Ramos (cell line): Measurements from ENCODE around the gene CDPF1.
"Not testable (repeated sequence)": the region's sequence is repeated elsewhere in the genome, so short reads cannot be mapped to it uniquely, and the experiment has no call there.

Source experiments
- in situ Hi-C: fragments of 300-500 bp; cut with MboI; formaldehyde crosslinking; loops from one replicate; pipeline ENCODE4 v1.14.3; 2022; ENCODE audit warnings: low sequenced_read_pairs; ENCODE audit not compliant: unreplicated experiment

CDPF1 gene

GRCh38 chr22:46230262-46230901 lies 19.7 kb downstream of the CDPF1 start:
- in situ Hi-C loops: no loop called here

GRCh38 chr22:46229701-46230100 lies 20.4 kb downstream of the CDPF1 start:
- in situ Hi-C loops: no loop called here

- in situ Hi-C loops: no loop called here
Observed at GRCh38 chr22:46226577-46226976, 23.5 kb downstream of the CDPF1 start.

- in situ Hi-C loops: no loop called here
Observed at GRCh38 chr22:46225631-46226030, 24.5 kb downstream of the CDPF1 start.

- in situ Hi-C loops: no loop called here
Observed at GRCh38 chr22:46224898-46225290, 25.2 kb downstream of the CDPF1 start.

GRCh38 chr22:46224044-46224897 lies 25.8 kb downstream of the CDPF1 start:
- in situ Hi-C loops: no loop called here

GRCh38 chr22:46220921-46221320 lies 29.2 kb downstream of the CDPF1 start:
- in situ Hi-C loops: no loop called here

- in situ Hi-C loops: no loop called here
Observed at GRCh38 chr22:46219636-46220035, 30.5 kb downstream of the CDPF1 start.

GRCh38 chr22:46214616-46215015 lies 35.5 kb downstream of the CDPF1 start:
- in situ Hi-C loops: no loop called here

- in situ Hi-C loops: no loop called here
Observed at GRCh38 chr22:46214149-46214548, 35.9 kb downstream of the CDPF1 start.

GRCh38 chr22:46213052-46213451 lies 37.0 kb downstream of the CDPF1 start:
- in situ Hi-C loops: no loop called here

- in situ Hi-C loops: no loop called here
Observed at GRCh38 chr22:46212195-46212594, 37.9 kb downstream of the CDPF1 start.

- in situ Hi-C loops: no loop called here
Observed at GRCh38 chr22:46209262-46209661, 40.8 kb downstream of the CDPF1 start.

- in situ Hi-C loops: no loop called here
Observed at GRCh38 chr22:46203601-46203980, 46.5 kb downstream of the CDPF1 start.

- in situ Hi-C loops: no loop called here
Observed at GRCh38 chr22:46202897-46203600, 47.0 kb downstream of the CDPF1 start.

- in situ Hi-C loops: no loop called here
Observed at GRCh38 chr22:46201059-46201757, 48.9 kb downstream of the CDPF1 start.

- in situ Hi-C loops: not testable (repeated sequence)
Observed at GRCh38 chr22:46198806-46199205, 51.3 kb downstream of the CDPF1 start.

- in situ Hi-C loops: no loop called here
Observed at GRCh38 chr22:46198274-46198673, 51.8 kb downstream of the CDPF1 start.

- in situ Hi-C loops: no loop called here
Observed at GRCh38 chr22:46196278-46196677, 53.8 kb downstream of the CDPF1 start.

GRCh38 chr22:46195487-46196165 lies 54.5 kb downstream of the CDPF1 start:
- in situ Hi-C loops: no loop called here
